ENCODE data around the gene FANCG.

DNA sequence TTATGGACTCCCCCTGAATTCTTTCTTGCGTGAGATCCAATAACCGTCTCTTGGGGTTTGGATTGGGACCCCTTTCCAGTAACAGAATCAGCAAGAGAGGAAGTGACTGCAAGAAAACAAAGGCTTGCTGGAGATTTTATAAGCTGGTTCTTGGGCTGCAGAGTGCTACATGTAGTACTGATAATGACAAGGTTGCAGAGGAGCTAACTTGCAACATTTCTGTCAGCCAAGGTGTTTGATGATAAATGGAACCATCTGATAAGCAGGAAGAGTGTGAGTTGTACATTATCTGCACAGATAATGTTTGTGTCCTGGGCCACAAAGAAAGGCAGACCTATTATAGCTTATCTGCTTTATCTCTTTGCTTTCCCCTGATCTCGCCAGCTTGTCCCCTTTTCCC lies 53.1 kb downstream of the FANCG start:
- TF ChIP-seq CTCF (IDR thresholded peaks at IDR 0.05), result no peak
- TF ChIP-seq ZFX (IDR thresholded peaks at IDR 0.05; ENCODE audit: borderline replicate concordance), result no peak
